HEK293T (cell line): ENCODE results near the gene CEACAM18.
A peak's percentile ranks its signal among the peaks of the same experiment; 100 is the strongest.

ENCODE experiments used
- CTCF ChIA-PET: fragments of 350-600 bp; formaldehyde crosslinking; extraction: SDS; loops from one replicate; lab custom pipeline; 2021; ENCODE audit warnings: antibody characterized with exemption, inconsistent platforms; lab: Yijun Ruan, JAX
- POLR2A ChIA-PET: fragments of 350-600 bp; formaldehyde crosslinking; extraction: SDS; loops from one replicate; lab custom pipeline; 2020; ENCODE audit warnings: antibody characterized with exemption, inconsistent platforms; lab: Yijun Ruan, JAX
- DNase-seq: peaks from one replicate; pipeline ENCODE4 v3.0.0; 2012; ENCODE audit warnings: mixed read lengths; ENCODE audit errors: extremely low spot score
- ARNT ChIP-seq: fragments of 450-650 bp; IDR thresholded peaks from 2 replicates; pipeline ENCODE4 v1.6.1; 2017; ENCODE audit warnings: mild to moderate bottlenecking
- BHLHE40 ChIP-seq: fragments of 450-650 bp; IDR thresholded peaks from 2 replicates; pipeline ENCODE4 v1.6.1; 2016; ENCODE audit warnings: mild to moderate bottlenecking, moderate library complexity, borderline replicate concordance
- CTBP1 ChIP-seq: fragments of 450-650 bp; IDR thresholded peaks from 2 replicates; pipeline ENCODE4 v1.6.1; 2016; ENCODE audit warnings: borderline replicate concordance
- ELF4 ChIP-seq: fragments of 450-650 bp; IDR thresholded peaks from 2 replicates; pipeline ENCODE4 v1.6.1; 2017; ENCODE audit warnings: antibody characterized with exemption
- FOXA1 ChIP-seq: fragments of 450-650 bp; IDR thresholded peaks from 2 replicates; pipeline ENCODE4 v1.6.1; 2016; ENCODE audit warnings: mild to moderate bottlenecking
- FOXK2 ChIP-seq: fragments of 450-650 bp; IDR thresholded peaks from 2 replicates; pipeline ENCODE4 v1.6.1; 2016; ENCODE audit warnings: mild to moderate bottlenecking
- FOXM1 ChIP-seq: fragments of 450-650 bp; IDR thresholded peaks from 2 replicates; pipeline ENCODE4 v1.6.1; 2017; ENCODE audit warnings: mild to moderate bottlenecking, borderline replicate concordance
- HDGF ChIP-seq: fragments of 450-650 bp; IDR thresholded peaks from 2 replicates; pipeline ENCODE4 v1.6.1; 2017; ENCODE audit warnings: antibody characterized with exemption, borderline replicate concordance
- L3MBTL2 ChIP-seq: fragments of 450-650 bp; conservative IDR thresholded peaks from 2 replicates; pipeline ENCODE4 v1.6.1; 2016; ENCODE audit warnings: mild to moderate bottlenecking
- LEF1 ChIP-seq: fragments of 450-650 bp; IDR thresholded peaks from 2 replicates; pipeline ENCODE4 v1.6.1; 2017; ENCODE audit warnings: mild to moderate bottlenecking, borderline replicate concordance
- NFRKB ChIP-seq: fragments of 450-650 bp; IDR thresholded peaks from 2 replicates; pipeline ENCODE4 v1.6.1; 2016; ENCODE audit warnings: mild to moderate bottlenecking, moderate library complexity
- PKNOX1 ChIP-seq: fragments of 450-650 bp; IDR thresholded peaks from 2 replicates; pipeline ENCODE4 v1.6.1; 2016
- SP1 ChIP-seq: fragments of 450-650 bp; IDR thresholded peaks from 2 replicates; pipeline ENCODE4 v1.6.1; 2017
- SUZ12 ChIP-seq: fragments of 450-650 bp; IDR thresholded peaks from 2 replicates; pipeline ENCODE4 v1.6.1; 2016; ENCODE audit warnings: mild to moderate bottlenecking
- TARDBP ChIP-seq: fragments of 450-650 bp; IDR thresholded peaks from 2 replicates; pipeline ENCODE4 v1.6.1; 2016
- ZNF384 ChIP-seq: fragments of 450-650 bp; IDR thresholded peaks from 2 replicates; pipeline ENCODE4 v1.6.1; 2016

CEACAM18 gene

GRCh38 chr19:51513968-51514367 lies 35.6 kb downstream of the CEACAM18 start:
- ChIA-PET POLR2A (no interaction called here), CTCF (interaction anchor here (0.5 to 0.8 kb wide), 3 partner anchors 13 to 174 kb away, joined by 3 to 4 read pairs (median 3); no protein-coding TSS in a partner anchor)
- no peak for TF ChIP-seq CTBP1
- DNase-seq, result no peak

- peak; percentile 46 for DNase-seq
- POLR2A ChIA-PET, result no interaction called here
- TF ChIP-seq SP1 (no peak), ELF4 (no peak), FOXA1 (no peak), HDGF (no peak), BHLHE40 (no peak), ARNT (no peak), NFRKB (no peak), ZNF384 (no peak), PKNOX1 (no peak), FOXM1 (no peak), CTBP1 (no peak), L3MBTL2 (no peak), LEF1 (no peak), SUZ12 (no peak), TARDBP (no peak), FOXK2 (no peak)
Measured at GRCh38 chr19:51514866-51515481, 36.6 kb downstream of the CEACAM18 start.

GRCh38 chr19:51520728-51521127 lies 42.4 kb downstream of the CEACAM18 start:
- POLR2A ChIA-PET, result no interaction called here
- TF ChIP-seq TARDBP (no peak), BHLHE40 (no peak), FOXA1 (no peak), FOXM1 (no peak), L3MBTL2 (no peak), CTBP1 (no peak), SUZ12 (no peak), ARNT (no peak), ELF4 (no peak), NFRKB (no peak), PKNOX1 (no peak), SP1 (no peak), ZNF384 (no peak), HDGF (no peak)
- DNase-seq, result no peak
- CTCF ChIA-PET, result no interaction called here

More at GRCh38 chr19:51514866-51515481, 36.6 kb downstream of the CEACAM18 start:
- CTCF ChIA-PET, result interaction anchor here (0.5 to 1.0 kb wide), 4 partner anchors 11 to 90 kb away, joined by 3 read pairs; no protein-coding TSS in a partner anchor

GRCh38 chr19:51521357-51521756 lies 43.0 kb downstream of the CEACAM18 start:
- DNase-seq, result no peak
- ChIA-PET POLR2A (no interaction called here), CTCF (no interaction called here)
- no peak for TF ChIP-seq BHLHE40
- TF ChIP-seq FOXA1, result no peak
- TF ChIP-seq FOXM1, result no peak
- no peak for TF ChIP-seq HDGF
- TF ChIP-seq ELF4, result no peak
- no peak for TF ChIP-seq NFRKB
- TF ChIP-seq PKNOX1, result no peak
- TF ChIP-seq TARDBP, result no peak
- TF ChIP-seq FOXK2, result no peak
- TF ChIP-seq SUZ12, result no peak
- no peak for TF ChIP-seq ZNF384

- ChIA-PET CTCF (no interaction called here), POLR2A (no interaction called here)
- no peak for TF ChIP-seq PKNOX1
- no peak for TF ChIP-seq BHLHE40
- TF ChIP-seq ZNF384, result no peak
- TF ChIP-seq LEF1, result no peak
- no peak for TF ChIP-seq ELF4
- TF ChIP-seq L3MBTL2, result no peak
- no peak for TF ChIP-seq SP1
- TF ChIP-seq HDGF, result no peak
- TF ChIP-seq SUZ12, result no peak
- no peak for DNase-seq
Measured at GRCh38 chr19:51521781-51522180, 43.4 kb downstream of the CEACAM18 start.

- TF ChIP-seq TARDBP (no peak), BHLHE40 (no peak)
- ChIA-PET CTCF (no interaction called here), POLR2A (no interaction called here)
- no peak for DNase-seq
Measured at GRCh38 chr19:51524666-51525264, 46.4 kb downstream of the CEACAM18 start.
